SK-N-SH (cell line): Measurements from ENCODE around the gene PPP2R2B. TPM values are rescaled to one million over a fixed set of nuclear protein-coding genes. Genes with fewer than 3 reads are reported as not detected.

Experiments used
- CTCF ChIA-PET: fragments of 300-600, 350-600 bp; formaldehyde crosslinking; extraction: SDS; loops from one replicate; lab custom pipeline; 2021; lab: Yijun Ruan, JAX
- POLR2A ChIA-PET: fragments of 350-600 bp; sonication (Branson Sonifier 250); formaldehyde crosslinking; extraction: SDS; loops from one replicate; lab custom pipeline; 2020; ENCODE audit warnings: antibody characterized with exemption, inconsistent platforms; lab: Yijun Ruan, JAX
- DNase-seq: peaks from one replicate; pipeline ENCODE4 v3.0.0; 2012
- H2AFZ ChIP-seq: fragments of 200-600 bp; sonication (generic); 2 replicates; pipeline ENCODE4 v1.8.1; 2016; ENCODE audit warnings: antibody characterized with exemption, mild to moderate bottlenecking, low read depth
- H3F3A ChIP-seq: fragments of 200-600 bp; sonication (generic); replicated peaks from 2 replicates; pipeline ENCODE3; 2016; ENCODE audit warnings: antibody characterized with exemption, mild to moderate bottlenecking; ENCODE audit not compliant: insufficient read depth
- H3K27ac ChIP-seq, 2 experiments: fragments of 200-500 bp in 1 of 2; fragments of 200-600 bp in 1 of 2; sonication (Bioruptor generic) in 1 of 2; sonication (generic), shearing (Covaris generic) in 1 of 2; 2 replicates each; pipeline versions ENCODE4 v1.5.1 to v1.6.1; 2014 to 2016; ENCODE audit warnings: low read depth in 2 of 2, inconsistent platforms in 1 of 2, low read length in 1 of 2, mild to moderate bottlenecking in 1 of 2, mixed read lengths in 1 of 2
- H3K27me3 ChIP-seq: fragments of 200-600 bp; sonication (generic), shearing (Covaris generic); 2 replicates; pipeline ENCODE4 v1.6.1; 2016; ENCODE audit warnings: mixed run types; ENCODE audit not compliant: insufficient read depth
- H3K36me3 ChIP-seq, 2 experiments: fragments of 200-500 bp in 1 of 2; fragments of 200-600 bp in 1 of 2; sonication (Bioruptor generic) in 1 of 2; sonication (generic) in 1 of 2; replicated peaks in 1 of 2; 2 replicates each; pipeline versions ENCODE3 to v1.5.1; 2014 to 2016; ENCODE audit warnings: low read length in 1 of 2, mild to moderate bottlenecking in 1 of 2; ENCODE audit not compliant: insufficient read depth in 2 of 2, control insufficient read depth in 1 of 2
- H3K4me1 ChIP-seq, 2 experiments: fragments of 200-500 bp in 1 of 2; fragments of 200-600 bp in 1 of 2; sonication (Bioruptor generic) in 1 of 2; sonication (generic), shearing (Covaris generic) in 1 of 2; 2 replicates each; pipeline versions ENCODE4 v1.5.1 to v1.6.1; 2014 to 2016; ENCODE audit warnings: low read depth in 1 of 2, low read length in 1 of 2, mixed run types in 1 of 2; ENCODE audit not compliant: insufficient read depth in 2 of 2, control insufficient read depth in 1 of 2
- H3K4me2 ChIP-seq: fragments of 200-600 bp; sonication (generic), shearing (Covaris generic); 2 replicates; pipeline ENCODE4 v1.6.1; 2017; ENCODE audit warnings: mixed run types
- H3K4me3 ChIP-seq, 2 experiments: fragments of 200-500 bp in 1 of 2; fragments of 200-600 bp in 1 of 2; sonication (Bioruptor generic) in 1 of 2; sonication (generic), shearing (Covaris generic) in 1 of 2; 2 replicates each; pipeline versions ENCODE4 v1.5.1 to v1.8.1; 2014 to 2016; ENCODE audit warnings: low read depth in 2 of 2, inconsistent platforms in 1 of 2, low read length in 1 of 2, mild to moderate bottlenecking in 1 of 2, mixed read lengths in 1 of 2, moderate library complexity in 1 of 2
- H3K79me2 ChIP-seq: fragments of 200-600 bp; sonication (generic); 2 replicates; pipeline ENCODE4 v1.8.1; 2017; ENCODE audit warnings: mild to moderate bottlenecking; ENCODE audit not compliant: insufficient read depth
- H3K9ac ChIP-seq: fragments of 200-600 bp; sonication (generic); 2 replicates; pipeline ENCODE4 v1.6.1; 2017; ENCODE audit warnings: mixed run types
- H3K9me2 ChIP-seq: fragments of 200-600 bp; sonication (generic); 2 replicates; pipeline ENCODE4 v1.6.1; 2017; ENCODE audit warnings: mixed run types
- H3K9me3 ChIP-seq: fragments of 200-600 bp; sonication (generic); 2 replicates; pipeline ENCODE4 v1.6.1; 2017; ENCODE audit warnings: mixed run types, mild to moderate bottlenecking, moderate library complexity
- H4K20me1 ChIP-seq: fragments of 200-600 bp; sonication (generic); 2 replicates; pipeline ENCODE4 v1.6.1; 2017; ENCODE audit warnings: mild to moderate bottlenecking, mixed run types; ENCODE audit not compliant: insufficient read depth
- CTCF ChIP-seq: fragments of 200-600 bp; sonication (generic); IDR thresholded peaks from 2 replicates; pipeline ENCODE4 v1.6.1; 2017; ENCODE audit warnings: antibody characterized with exemption, mild to moderate bottlenecking, moderate library complexity
- ELF1 ChIP-seq: IDR thresholded peaks from 2 replicates; pipeline ENCODE4 v1.4.0; 2012
- EP300 ChIP-seq, 2 experiments: IDR thresholded peaks; 2 replicates each; pipeline versions ENCODE4 v1.4.0 to v1.6.1; 2012; ENCODE audit warnings: borderline replicate concordance in 1 of 2, low read depth in 1 of 2, low read length in 1 of 2
- EZH2phosphoT487 ChIP-seq: fragments of 200-600 bp; sonication (generic); IDR thresholded peaks from 2 replicates; pipeline ENCODE4 v1.6.1; 2017; ENCODE audit warnings: low read depth, mixed run types, mild to moderate bottlenecking, antibody characterized with exemption, moderate library complexity, borderline replicate concordance
- FOSL2 ChIP-seq: IDR thresholded peaks from 2 replicates; pipeline ENCODE4 v1.4.0; 2012; ENCODE audit warnings: low read depth, mild to moderate bottlenecking, moderate library complexity, borderline replicate concordance
- FOXM1 ChIP-seq: IDR thresholded peaks from 2 replicates; pipeline ENCODE4 v1.4.0; 2012; ENCODE audit warnings: low read depth, mild to moderate bottlenecking
- GABPA ChIP-seq: IDR thresholded peaks from 2 replicates; pipeline ENCODE4 v1.4.0; 2012; ENCODE audit warnings: low read depth, mild to moderate bottlenecking
- NFIC ChIP-seq: IDR thresholded peaks from 2 replicates; pipeline ENCODE4 v1.4.0; 2012; ENCODE audit warnings: borderline replicate concordance
- NRF1 ChIP-seq: IDR thresholded peaks from 2 replicates; pipeline ENCODE4 v1.6.1; 2012; ENCODE audit warnings: low read depth, mild to moderate bottlenecking, low read length
- POLR2AphosphoS5 ChIP-seq: IDR thresholded peaks from 2 replicates; pipeline ENCODE4 v1.6.1; 2012; ENCODE audit warnings: low read depth, low read length
- REST ChIP-seq: IDR thresholded peaks from 2 replicates; pipeline ENCODE4 v1.6.1; 2012; ENCODE audit warnings: mild to moderate bottlenecking, low read depth, low read length, moderate library complexity
- RFX5 ChIP-seq: IDR thresholded peaks from 2 replicates; pipeline ENCODE4 v1.6.1; 2012; ENCODE audit warnings: mild to moderate bottlenecking, improper control_type of control experiment, low read length
- RXRA ChIP-seq: IDR thresholded peaks from 2 replicates; pipeline ENCODE4 v1.4.0; 2012; ENCODE audit warnings: low read depth, mild to moderate bottlenecking, borderline replicate concordance
- WGBS: methylation state at CpG from one replicate; pipeline ENCODE4 v1.1.6; 2017; ENCODE audit warnings: low lambda C conversion rate; 5-methylcytosine and 5-hydroxymethylcytosine counted together
- polyA plus RNA-seq, 3 experiments: library from polyadenylated mRNA; depleted of rRNA; stranded (reverse); fragments of >200 nt; gene quantifications; 2 replicates each; pipeline ENCODE4 v1.2.3, GENCODE V29; 2012
- TF ChIP-seq, protein P1 (sequence below): IDR thresholded peaks from 2 replicates; pipeline ENCODE4 v1.4.0; 2012; ENCODE audit warnings: low read depth
- TF ChIP-seq, protein P2 (sequence below): fragments of 150-350 bp; IDR thresholded peaks from 2 replicates; pipeline ENCODE4 v1.6.1; 2017; ENCODE audit warnings: antibody characterized with exemption, low read length, low read depth, borderline replicate concordance

PPP2R2B gene
- polyA plus RNA-seq, 1 of the 3 experiments (the other 2 are of a cell fraction), result 11.4 TPM

DNA sequence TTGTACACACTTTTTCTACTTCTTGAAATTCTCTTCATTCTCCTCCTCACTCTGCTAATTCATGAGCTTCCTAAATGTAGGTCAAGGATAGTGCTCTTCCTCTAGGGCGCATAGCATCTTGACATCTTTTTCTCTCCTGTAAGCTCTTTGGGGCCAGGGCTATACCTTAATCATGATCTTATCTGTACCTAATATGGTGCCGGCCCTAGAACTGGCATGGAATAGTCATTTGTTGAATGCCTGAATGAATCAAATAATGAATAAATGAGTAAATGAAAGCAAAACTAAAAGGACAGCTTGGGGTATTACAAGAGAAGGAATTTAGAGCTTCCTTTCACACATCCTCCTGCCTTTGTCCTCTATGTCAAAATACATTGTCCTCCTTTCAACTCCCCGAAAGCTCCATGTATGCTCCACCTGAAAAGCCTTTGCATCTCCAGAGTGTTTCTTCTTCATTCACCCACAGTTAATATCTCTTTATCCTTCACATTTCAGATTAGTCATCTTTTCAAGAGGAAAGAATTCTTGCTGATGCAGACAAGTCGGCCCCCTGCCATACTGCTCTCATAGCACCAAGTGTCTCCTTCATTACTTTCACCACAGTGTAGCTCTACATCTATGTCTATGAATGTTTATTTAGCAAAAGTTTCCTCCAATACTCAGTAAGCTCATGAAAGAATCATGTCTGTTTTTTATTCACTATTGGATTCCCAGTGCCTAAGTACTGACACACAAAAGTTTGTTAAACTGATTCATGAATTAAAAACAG is 16.4 kb upstream of the PPP2R2B start:
- Histone ChIP-seq H3K4me2 (no peak overlapping the region), H3K36me3 (no peaks in the 10 kb centered on the region), H4K20me1 (no peaks in the 10 kb centered on the region), H3K4me3 (no peak overlapping the region), H3K27me3 (no peaks in the 10 kb centered on the region), H3K79me2 (no peaks in the 10 kb centered on the region), H3K4me1 (no peaks in the 10 kb centered on the region; a peak in 2 of 4 replicates), H2AFZ (0 out of 2 replicates have a peak overlapping the region, but pooled peaks have one; percentile 14), H3K9me2 (no peaks in the 10 kb centered on the region), H3K9me3 (no peaks in the 10 kb centered on the region), H3F3A (peaks cover 1% of the 10 kb centered on the region), H3K27ac (no peak overlapping the region), H3K9ac (no peak overlapping the region)
- CTCF ChIA-PET, result interaction anchor here (0.8 to 1.5 kb wide), 3 partner anchors 11 to 19 kb away, joined by 3 to 5 read pairs (median 3); no protein-coding TSS in a partner anchor
- DNase-seq, result no peak
- WGBS, result 75% methylated on average over 4 of the region's 4 CpGs
- POLR2A ChIA-PET, result no interaction called here
- TF ChIP-seq REST, result no peak
- TF ChIP-seq ELF1, result no peak
- no peak for TF ChIP-seq POLR2AphosphoS5
- no peak for TF ChIP-seq FOXM1
- TF ChIP-seq FOSL2, result no peak
- TF ChIP-seq GABPA, result no peak
- TF ChIP-seq EZH2phosphoT487, result no peak

- Histone ChIP-seq H3K9ac (no peak overlapping the region), H4K20me1 (no peaks in the 10 kb centered on the region), H3K36me3 (no peaks in the 10 kb centered on the region), H3K4me1 (no peaks in the 10 kb centered on the region; a peak in 2 of 4 replicates), H3K4me2 (no peak overlapping the region), H3K27me3 (no peaks in the 10 kb centered on the region), H3F3A (no peaks in the 10 kb centered on the region), H3K79me2 (no peaks in the 10 kb centered on the region), H3K9me2 (no peaks in the 10 kb centered on the region), H2AFZ (no peak overlapping the region), H3K27ac (no peak overlapping the region), H3K4me3 (no peak overlapping the region), H3K9me3 (no peaks in the 10 kb centered on the region)
- CTCF ChIA-PET, result interaction anchor here (1.5 kb wide), 1 partner anchor 12 kb away, joined by 5 read pairs; no protein-coding TSS in a partner anchor
- DNase-seq, result no peak
- POLR2A ChIA-PET, result no interaction called here
- WGBS, result 86% methylated on average over 3 of the region's 3 CpGs
- TF ChIP-seq FOSL2, result no peak
- TF ChIP-seq, protein P1, sequence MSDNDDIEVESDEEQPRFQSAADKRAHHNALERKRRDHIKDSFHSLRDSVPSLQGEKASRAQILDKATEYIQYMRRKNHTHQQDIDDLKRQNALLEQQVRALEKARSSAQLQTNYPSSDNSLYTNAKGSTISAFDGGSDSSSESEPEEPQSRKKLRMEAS, result no peak
- no peak for TF ChIP-seq EP300 (IDR thresholded peaks at IDR 0.05; ENCODE audit: borderline replicate concordance in 1 of 2, low read depth in 1 of 2, low read length in 1 of 2)
- TF ChIP-seq NFIC, result no peak
- TF ChIP-seq RXRA, result no peak
- TF ChIP-seq RFX5, result no peak
- TF ChIP-seq REST, result no peak
- TF ChIP-seq, protein P2, sequence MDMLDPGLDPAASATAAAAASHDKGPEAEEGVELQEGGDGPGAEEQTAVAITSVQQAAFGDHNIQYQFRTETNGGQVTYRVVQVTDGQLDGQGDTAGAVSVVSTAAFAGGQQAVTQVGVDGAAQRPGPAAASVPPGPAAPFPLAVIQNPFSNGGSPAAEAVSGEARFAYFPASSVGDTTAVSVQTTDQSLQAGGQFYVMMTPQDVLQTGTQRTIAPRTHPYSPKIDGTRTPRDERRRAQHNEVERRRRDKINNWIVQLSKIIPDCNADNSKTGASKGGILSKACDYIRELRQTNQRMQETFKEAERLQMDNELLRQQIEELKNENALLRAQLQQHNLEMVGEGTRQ, result no peak
- no peak for TF ChIP-seq NRF1
- TF ChIP-seq CTCF, result no peak
These were observed 15.4 kb upstream of the PPP2R2B start for GRCh38 chr5:146893991-146894390.
